ENCODE measurements around the gene RFFL.

DNA sequence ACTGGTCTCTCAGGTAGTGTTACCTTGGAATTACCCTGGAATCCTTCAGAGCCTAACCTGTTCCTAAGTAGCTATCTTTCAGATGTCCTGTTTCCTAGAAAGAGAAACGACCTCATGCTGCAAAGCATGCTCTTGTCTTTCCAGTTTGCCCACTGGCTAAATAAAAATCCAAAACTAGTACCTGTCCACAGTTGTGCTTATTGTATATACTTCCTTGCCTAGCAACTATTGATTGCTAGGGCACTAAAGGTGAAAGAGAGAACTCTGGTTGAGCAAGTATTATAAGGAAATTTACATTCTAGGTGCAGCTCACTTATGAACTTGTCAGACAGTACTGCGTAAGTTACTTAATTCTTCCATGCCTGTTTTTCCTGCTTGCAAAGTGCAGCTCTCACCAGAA, 44.7 kb downstream of the RFFL start:
- no peak for TF ChIP-seq EZH2 (IDR thresholded peaks at IDR 0.05; ENCODE audit: borderline replicate concordance, low read length)
- no peak for TF ChIP-seq CTCF (IDR thresholded peaks at IDR 0.05; ENCODE audit: low read length)
